Central memory CD8-positive, alpha-beta T cell (primary cell): ENCODE results near the gene ACOT7.

Experiments
- ATAC-seq: fragments of 150-1000 bp; cut with Tn5 transposase; replicated peaks from 2 replicates; pipeline ENCODE4 v1.10.0; 2022; ENCODE audit warnings: mild to moderate bottlenecking, moderate FRiP score, moderate number of reproducible peaks; ENCODE audit not compliant: poor library complexity, severe bottlenecking; ENCODE audit errors: extremely low read depth
- DNase-seq, 2 donors: peaks; one replicate each; pipeline ENCODE4 v3.0.0; 2021; ENCODE audit warnings: low spot score in 2 of 2
- H3K27ac Mint-ChIP-seq: one replicate; pipeline ENCODE4 v1.8.0; 2022; ENCODE audit warnings: low read depth, mild to moderate bottlenecking, moderate library complexity, mixed read lengths
- H3K27me3 Mint-ChIP-seq: one replicate; pipeline ENCODE4 v1.8.0; 2022; ENCODE audit warnings: mixed read lengths
- H3K36me3 Mint-ChIP-seq: one replicate; pipeline ENCODE4 v1.8.0; 2022; ENCODE audit warnings: mild to moderate bottlenecking, moderate library complexity, mixed read lengths; ENCODE audit not compliant: insufficient read depth
- H3K4me1 Mint-ChIP-seq: one replicate; pipeline ENCODE4 v1.8.0; 2022; ENCODE audit warnings: mixed read lengths
- H3K4me3 Mint-ChIP-seq: one replicate; pipeline ENCODE4 v1.8.0; 2022; ENCODE audit warnings: mild to moderate bottlenecking, moderate library complexity, mixed read lengths
- H3K9me3 Mint-ChIP-seq: one replicate; pipeline ENCODE4 v1.8.0; 2022; ENCODE audit warnings: mixed read lengths

Gene ACOT7

GRCh38 chr1:6419397-6419803 is 25.8 kb upstream of the ACOT7 start:
- Mint-ChIP-seq H3K9me3 (no peaks in the 10 kb centered on the region), H3K36me3 (peaks cover 1% of the 10 kb centered on the region), H3K4me1 (peaks cover 10% of the 10 kb centered on the region), H3K27ac (no peak overlapping the region), H3K27me3 (peaks cover 81% of the 10 kb centered on the region), H3K4me3 (no peak overlapping the region)
- DNase-seq (no peak), ATAC-seq (no peak)

GRCh38 chr1:6418668-6419396 is 25.3 kb upstream of the ACOT7 start:
- Mint-ChIP-seq H3K36me3 (peaks cover 1% of the 10 kb centered on the region), H3K4me3 (no peak overlapping the region), H3K27ac (no peak overlapping the region), H3K4me1 (peaks cover 6% of the 10 kb centered on the region), H3K9me3 (no peaks in the 10 kb centered on the region), H3K27me3 (peaks cover 81% of the 10 kb centered on the region)
- ATAC-seq, result no peak
- no peak for DNase-seq

- DNase-seq, result no peak
- H3K36me3 Mint-ChIP-seq, result peaks cover 1% of the 10 kb centered on the region
- H3K27ac Mint-ChIP-seq, result no peak overlapping the region
- H3K27me3 Mint-ChIP-seq, result peaks cover 81% of the 10 kb centered on the region
- H3K4me1 Mint-ChIP-seq, result peaks cover 5% of the 10 kb centered on the region
- no peaks in the 10 kb centered on the region for H3K9me3 Mint-ChIP-seq
- no peak overlapping the region for H3K4me3 Mint-ChIP-seq
- no peak for ATAC-seq
Observed at GRCh38 chr1:6417961-6418667, 24.5 kb upstream of the ACOT7 start.

- DNase-seq (no peak), ATAC-seq (no peak)
- Mint-ChIP-seq H3K4me1 (peaks cover 5% of the 10 kb centered on the region), H3K36me3 (peaks cover 1% of the 10 kb centered on the region), H3K27me3 (peaks cover 77% of the 10 kb centered on the region), H3K4me3 (no peak overlapping the region), H3K9me3 (no peaks in the 10 kb centered on the region), H3K27ac (no peak overlapping the region)
Observed at GRCh38 chr1:6416906-6417305, 23.3 kb upstream of the ACOT7 start.

- H3K4me3 Mint-ChIP-seq, result no peak overlapping the region
- H3K4me1 Mint-ChIP-seq, result peaks cover 5% of the 10 kb centered on the region
- DNase-seq, result no peak
- no peak for ATAC-seq
- no peak overlapping the region for H3K27ac Mint-ChIP-seq
- H3K9me3 Mint-ChIP-seq, result no peaks in the 10 kb centered on the region
- peaks cover 1% of the 10 kb centered on the region for H3K36me3 Mint-ChIP-seq
- peaks cover 71% of the 10 kb centered on the region for H3K27me3 Mint-ChIP-seq
Observed at GRCh38 chr1:6416295-6416656, 22.7 kb upstream of the ACOT7 start.

GRCh38 chr1:6414881-6415626 is 21.5 kb upstream of the ACOT7 start:
- ATAC-seq (no peak), DNase-seq (no peak)
- no peaks in the 10 kb centered on the region for H3K9me3 Mint-ChIP-seq
- H3K36me3 Mint-ChIP-seq, result no peaks in the 10 kb centered on the region
- peaks cover 5% of the 10 kb centered on the region for H3K4me1 Mint-ChIP-seq
- peaks cover 69% of the 10 kb centered on the region for H3K27me3 Mint-ChIP-seq
- no peak overlapping the region for H3K27ac Mint-ChIP-seq
- H3K4me3 Mint-ChIP-seq, result no peak overlapping the region

- H3K4me1 Mint-ChIP-seq, result peaks cover 5% of the 10 kb centered on the region
Observed at GRCh38 chr1:6414443-6414844, 20.9 kb upstream of the ACOT7 start.

GRCh38 chr1:6412896-6413295 is 19.3 kb upstream of the ACOT7 start:
- H3K27me3 Mint-ChIP-seq, result peaks cover 64% of the 10 kb centered on the region
- H3K4me1 Mint-ChIP-seq, result peaks cover 5% of the 10 kb centered on the region
- ATAC-seq (no peak), DNase-seq (no peak)
- H3K9me3 Mint-ChIP-seq, result no peaks in the 10 kb centered on the region
- H3K4me3 Mint-ChIP-seq, result no peak overlapping the region
- peaks cover 1% of the 10 kb centered on the region for H3K36me3 Mint-ChIP-seq
- no peak overlapping the region for H3K27ac Mint-ChIP-seq

More at GRCh38 chr1:6414443-6414844, 20.9 kb upstream of the ACOT7 start:
- H3K27me3 Mint-ChIP-seq, result peaks cover 69% of the 10 kb centered on the region
- no peaks in the 10 kb centered on the region for H3K36me3 Mint-ChIP-seq
- no peak overlapping the region for H3K27ac Mint-ChIP-seq
- H3K4me3 Mint-ChIP-seq, result no peak overlapping the region
- no peaks in the 10 kb centered on the region for H3K9me3 Mint-ChIP-seq
- ATAC-seq (no peak), DNase-seq (no peak)

GRCh38 chr1:6410248-6410893 is 16.8 kb upstream of the ACOT7 start:
- peaks cover 1% of the 10 kb centered on the region for H3K36me3 Mint-ChIP-seq
- H3K9me3 Mint-ChIP-seq, result no peaks in the 10 kb centered on the region
- H3K4me1 Mint-ChIP-seq, result peaks cover 5% of the 10 kb centered on the region
- no peak overlapping the region for H3K4me3 Mint-ChIP-seq
- DNase-seq, result no peak
- H3K27ac Mint-ChIP-seq, result no peak overlapping the region
- ATAC-seq, result no peak
- H3K27me3 Mint-ChIP-seq, result peaks cover 39% of the 10 kb centered on the region

GRCh38 chr1:6409733-6410132 is 16.2 kb upstream of the ACOT7 start:
- H3K27me3 Mint-ChIP-seq, result peaks cover 32% of the 10 kb centered on the region
- no peak for DNase-seq
- H3K27ac Mint-ChIP-seq, result no peak overlapping the region
- H3K4me1 Mint-ChIP-seq, result peaks cover 5% of the 10 kb centered on the region
- no peaks in the 10 kb centered on the region for H3K9me3 Mint-ChIP-seq
- no peak for ATAC-seq
- H3K4me3 Mint-ChIP-seq, result no peak overlapping the region
- H3K36me3 Mint-ChIP-seq, result peaks cover 1% of the 10 kb centered on the region

GRCh38 chr1:6409053-6409452 is 15.5 kb upstream of the ACOT7 start:
- H3K36me3 Mint-ChIP-seq, result peaks cover 1% of the 10 kb centered on the region
- H3K9me3 Mint-ChIP-seq, result no peaks in the 10 kb centered on the region
- DNase-seq, result no peak
- H3K27ac Mint-ChIP-seq, result no peak overlapping the region
- H3K27me3 Mint-ChIP-seq, result peaks cover 25% of the 10 kb centered on the region
- H3K4me3 Mint-ChIP-seq, result no peak overlapping the region
- ATAC-seq, result no peak
- H3K4me1 Mint-ChIP-seq, result no peaks in the 10 kb centered on the region

- H3K27ac Mint-ChIP-seq, result no peak overlapping the region
- H3K27me3 Mint-ChIP-seq, result peaks cover 19% of the 10 kb centered on the region
- peaks cover 1% of the 10 kb centered on the region for H3K36me3 Mint-ChIP-seq
- no peak for ATAC-seq
- DNase-seq, result no peak
- no peaks in the 10 kb centered on the region for H3K4me1 Mint-ChIP-seq
- no peak overlapping the region for H3K4me3 Mint-ChIP-seq
- H3K9me3 Mint-ChIP-seq, result no peaks in the 10 kb centered on the region
Observed at GRCh38 chr1:6408023-6408422, 14.5 kb upstream of the ACOT7 start.
